Activated CD4-positive, alpha-beta memory T cell treated with anti-CD3 and anti-CD28 coated beads for 36 hours (primary cell): ENCODE data around the gene CD6. TPM values are rescaled to one million over a fixed set of nuclear protein-coding genes. Genes with fewer than 3 reads are reported as not detected.

Experiments
- CTCF ChIA-PET: fragments of 350-600 bp; sonication (Branson Sonifier 250); formaldehyde crosslinking; loops from one replicate; lab custom pipeline; 2021; ENCODE audit warnings: antibody characterized with exemption, inconsistent platforms; lab: Charles Lee
- POLR2A ChIA-PET: fragments of 350-600 bp; sonication (Branson Sonifier 250); formaldehyde crosslinking; loops from one replicate; lab custom pipeline; 2021; ENCODE audit warnings: antibody characterized with exemption; lab: Charles Lee
- DNase-seq: peaks from one replicate; pipeline ENCODE4 v3.0.0-alpha.2; 2020
- H3K27ac Mint-ChIP-seq: one replicate; pipeline ENCODE4 v1.8.0; 2021; ENCODE audit warnings: mixed read lengths
- H3K27me3 Mint-ChIP-seq: one replicate; pipeline ENCODE4 v1.8.0; 2021; ENCODE audit warnings: mixed read lengths
- H3K36me3 Mint-ChIP-seq: one replicate; pipeline ENCODE4 v1.8.0; 2021; ENCODE audit warnings: mixed read lengths
- H3K4me1 Mint-ChIP-seq: one replicate; pipeline ENCODE4 v1.8.0; 2021; ENCODE audit warnings: low read depth, mixed read lengths
- H3K4me3 Mint-ChIP-seq: one replicate; pipeline ENCODE4 v1.8.0; 2021; ENCODE audit warnings: mild to moderate bottlenecking, mixed read lengths
- H3K9me3 Mint-ChIP-seq: one replicate; pipeline ENCODE4 v1.8.0; 2021; ENCODE audit warnings: mixed read lengths
- intact Hi-C: fragments of 100-400 bp; cut with micrococcal nuclease; formaldehyde crosslinking; loops from one replicate; pipeline ENCODE4 v1.15.1; 2023
- total RNA-seq, 2 experiments: library from RNA; stranded (reverse); gene quantifications; one replicate each; pipeline ENCODE4 v1.2.3, GENCODE V29; 2021

The CD6 gene
- total RNA-seq, 2 experiments from 2014 or later, result 271 to 279 TPM

DNA sequence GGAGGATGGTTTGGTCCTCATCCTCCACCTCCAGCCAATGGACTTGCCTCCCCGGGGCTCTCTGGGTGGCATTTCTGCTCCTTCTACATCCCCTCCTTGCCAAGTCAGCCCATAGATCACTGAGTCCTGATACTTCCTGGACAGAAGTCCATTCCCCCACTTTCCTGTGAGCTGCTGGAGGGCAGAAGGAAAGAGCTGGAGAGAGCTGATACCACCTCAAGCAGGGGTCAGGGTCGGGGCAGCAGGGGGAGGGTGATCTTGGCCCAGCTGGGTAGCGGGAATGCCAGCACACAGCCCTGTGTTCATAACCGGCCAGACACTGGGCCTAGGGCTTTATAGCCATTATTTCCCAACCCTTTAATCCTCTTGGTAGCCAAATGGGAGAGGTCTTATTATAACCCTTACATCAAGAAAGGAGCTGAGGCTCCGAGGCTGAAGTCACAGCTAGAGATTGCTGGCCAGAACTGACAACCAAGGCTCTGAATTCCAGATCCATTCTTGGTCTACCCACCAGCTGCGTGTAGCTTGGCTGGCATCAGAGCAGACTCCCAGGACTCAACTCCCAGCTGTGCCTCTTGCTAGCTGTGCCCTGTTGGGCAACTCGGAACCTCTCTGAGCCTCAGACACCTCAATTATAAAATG lies 39.9 kb downstream of the CD6 start:
- Mint-ChIP-seq H3K27me3 (no peaks in the 10 kb centered on the region), H3K27ac (peak overlapping the region; percentile 66), H3K36me3 (peaks cover 80% of the 10 kb centered on the region), H3K4me3 (no peak overlapping the region), H3K4me1 (peaks cover 56% of the 10 kb centered on the region), H3K9me3 (no peaks in the 10 kb centered on the region)
- ChIA-PET CTCF (interaction anchor here (0.9 to 2.1 kb wide), 2 partner anchors 42 to 180 kb away, joined by 3 to 8 read pairs; no protein-coding TSS in a partner anchor), POLR2A (interaction anchor here (2.2 kb wide), 1 partner anchor 8 kb away, joined by 9 read pairs; no protein-coding TSS in a partner anchor)
- intact Hi-C loops, result no loop called here
- no peak for DNase-seq

DNA sequence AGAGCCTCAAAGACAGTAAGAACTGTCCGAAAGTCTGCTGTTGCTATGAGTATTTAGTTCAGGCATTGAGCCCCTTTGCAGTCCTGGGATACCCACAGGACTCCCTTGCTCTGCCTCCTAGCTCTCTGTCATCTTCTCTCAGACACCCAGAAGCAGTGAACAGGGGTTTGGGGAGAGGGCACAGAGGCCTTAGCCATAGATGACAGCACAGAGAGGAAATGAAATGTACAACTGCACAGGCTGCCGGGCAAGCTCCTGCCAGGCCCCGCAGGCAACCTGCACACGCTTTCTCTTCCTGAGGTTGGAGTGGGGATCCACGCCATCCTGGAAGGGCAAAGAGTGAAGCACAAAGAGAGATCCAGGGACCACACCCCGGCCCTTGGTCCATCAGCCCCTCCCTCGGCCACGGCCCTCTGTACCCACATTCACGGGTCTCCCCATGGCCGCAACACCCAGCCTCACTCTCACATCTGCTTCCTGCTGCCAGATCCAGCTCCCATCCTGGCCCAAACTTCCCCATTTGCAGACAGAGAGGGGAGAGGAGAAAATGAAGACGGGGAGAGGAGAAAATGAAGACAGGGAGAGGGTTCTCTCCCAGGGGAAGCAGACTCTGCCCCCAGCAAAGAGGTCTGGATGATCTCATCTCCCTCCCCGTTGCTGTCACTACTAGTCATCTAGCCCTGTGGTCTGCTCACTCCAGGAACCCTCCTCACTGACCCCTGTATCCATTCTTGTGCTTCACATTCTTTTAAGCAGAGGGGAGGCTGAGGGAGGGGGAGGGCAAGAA lies 40.7 kb downstream of the CD6 start:
- no peaks in the 10 kb centered on the region for H3K27me3 Mint-ChIP-seq
- DNase-seq, result no peak
- ChIA-PET POLR2A (no interaction called here), CTCF (interaction anchor here (0.9 to 2.1 kb wide), 2 partner anchors 42 to 181 kb away, joined by 3 to 8 read pairs; no protein-coding TSS in a partner anchor)
- H3K4me1 Mint-ChIP-seq, result peaks cover 55% of the 10 kb centered on the region
- H3K9me3 Mint-ChIP-seq, result no peaks in the 10 kb centered on the region
- peak overlapping the region; percentile 78 for H3K27ac Mint-ChIP-seq
- intact Hi-C loops, result no loop called here
- peak overlapping the region; percentile 12 for H3K4me3 Mint-ChIP-seq
- peaks cover 82% of the 10 kb centered on the region for H3K36me3 Mint-ChIP-seq

GRCh38 chr11:61012737-61013215 lies 41.3 kb downstream of the CD6 start:
- ChIA-PET CTCF (no interaction called here), POLR2A (no interaction called here)
- Mint-ChIP-seq H3K9me3 (no peaks in the 10 kb centered on the region), H3K4me1 (peaks cover 57% of the 10 kb centered on the region), H3K27ac (peak overlapping the region; percentile 78), H3K4me3 (no peak overlapping the region), H3K27me3 (no peaks in the 10 kb centered on the region), H3K36me3 (peaks cover 84% of the 10 kb centered on the region)
- intact Hi-C loops, result no loop called here
- DNase-seq, result no peak

DNA sequence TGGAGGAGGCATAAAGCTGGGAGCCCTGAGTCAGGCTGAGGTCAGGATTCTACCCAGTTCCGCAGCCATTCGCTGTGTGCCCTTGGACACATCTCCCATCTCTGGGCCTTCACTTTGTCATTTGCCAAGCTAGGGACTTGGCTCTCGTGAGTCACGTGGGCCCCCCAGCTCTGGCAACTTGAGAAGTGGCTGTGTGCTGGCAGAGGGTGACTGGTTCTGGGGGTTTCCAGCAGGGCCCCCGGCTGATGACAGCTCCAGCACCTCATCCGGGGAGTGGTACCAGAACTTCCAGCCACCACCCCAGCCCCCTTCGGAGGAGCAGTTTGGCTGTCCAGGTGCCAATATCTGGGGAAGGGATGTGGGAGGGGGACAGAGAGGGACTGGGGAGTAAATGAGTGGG lies 46.6 kb downstream of the CD6 start:
- intact Hi-C loops, result no loop called here
- ChIA-PET CTCF (interaction anchor here (1.3 to 1.4 kb wide), 3 partner anchors 47 to 187 kb away, joined by 4 to 8 read pairs (median 4); partner anchors contain the start of genes CD6 and TMEM109), POLR2A (interaction anchor here (0.8 to 2.3 kb wide), 7 partner anchors 11 to 94 kb away, joined by 3 to 7 read pairs (median 5); no protein-coding TSS in a partner anchor)
- DNase-seq, result peak; percentile 44
- no peaks in the 10 kb centered on the region for H3K9me3 Mint-ChIP-seq
- peak overlapping the region; percentile 99 for H3K27ac Mint-ChIP-seq
- H3K36me3 Mint-ChIP-seq, result peaks cover 82% of the 10 kb centered on the region
- no peak overlapping the region for H3K4me3 Mint-ChIP-seq
- H3K4me1 Mint-ChIP-seq, result peaks cover 71% of the 10 kb centered on the region
- no peaks in the 10 kb centered on the region for H3K27me3 Mint-ChIP-seq

GRCh38 chr11:61019037-61019831 lies 47.8 kb downstream of the CD6 start:
- no peak for DNase-seq
- CTCF ChIA-PET, result interaction anchor here (0.7 to 1.4 kb wide), 3 partner anchors 48 to 188 kb away, joined by 3 to 8 read pairs (median 4); partner anchors contain the start of gene CD6
- peak overlapping the region; percentile 99 for H3K27ac Mint-ChIP-seq
- no peak overlapping the region for H3K4me3 Mint-ChIP-seq
- H3K4me1 Mint-ChIP-seq, result peaks cover 77% of the 10 kb centered on the region
- H3K9me3 Mint-ChIP-seq, result no peaks in the 10 kb centered on the region
- no peaks in the 10 kb centered on the region for H3K27me3 Mint-ChIP-seq
- intact Hi-C loops, result no loop called here
- POLR2A ChIA-PET, result interaction anchor here (0.8 to 2.3 kb wide), 5 partner anchors 9 to 92 kb away, joined by 4 to 9 read pairs (median 6); no protein-coding TSS in a partner anchor
- peaks cover 76% of the 10 kb centered on the region for H3K36me3 Mint-ChIP-seq

DNA sequence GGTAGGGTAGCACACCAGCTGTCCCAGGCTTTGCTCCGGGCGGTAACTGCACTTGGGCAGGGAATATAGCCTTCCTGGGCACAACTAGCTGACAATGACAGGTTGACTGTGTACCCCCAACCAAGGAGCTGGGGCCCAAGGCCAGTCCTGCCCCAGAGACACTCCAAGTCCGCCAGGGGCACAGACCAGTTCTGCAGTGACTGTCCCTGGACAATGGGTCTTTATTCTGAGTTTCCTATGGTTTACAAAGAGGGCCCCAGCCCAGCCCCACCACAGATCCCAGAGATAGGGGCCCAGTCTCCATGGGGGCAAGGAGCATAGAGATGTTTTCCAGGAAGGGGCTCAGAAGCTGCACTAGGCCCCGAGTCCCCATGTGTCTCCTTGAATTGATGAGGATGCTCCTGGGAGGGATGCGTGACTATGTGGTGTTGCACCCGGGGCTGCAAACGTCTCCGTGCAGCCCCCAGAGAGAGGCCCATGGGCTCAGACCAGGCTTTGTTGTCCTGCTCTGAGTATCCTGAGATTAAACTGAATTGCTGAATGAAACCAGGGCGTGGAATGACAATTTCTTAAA lies 48.4 kb downstream of the CD6 start:
- CTCF ChIA-PET, result no interaction called here
- POLR2A ChIA-PET, result interaction anchor here (0.8 to 2.3 kb wide), 9 partner anchors 8 to 63 kb away, joined by 3 to 9 read pairs (median 3); no protein-coding TSS in a partner anchor
- no peaks in the 10 kb centered on the region for H3K27me3 Mint-ChIP-seq
- peak overlapping the region; percentile 99 for H3K27ac Mint-ChIP-seq
- no peaks in the 10 kb centered on the region for H3K9me3 Mint-ChIP-seq
- intact Hi-C loops, result no loop called here
- H3K4me1 Mint-ChIP-seq, result peaks cover 83% of the 10 kb centered on the region
- no peak for DNase-seq
- H3K36me3 Mint-ChIP-seq, result peaks cover 75% of the 10 kb centered on the region
- H3K4me3 Mint-ChIP-seq, result peak overlapping the region; percentile 8

- Mint-ChIP-seq H3K36me3 (peaks cover 77% of the 10 kb centered on the region), H3K4me3 (peak overlapping the region; percentile 75), H3K9me3 (no peaks in the 10 kb centered on the region), H3K27ac (peak overlapping the region; percentile 99), H3K4me1 (peaks cover 88% of the 10 kb centered on the region), H3K27me3 (no peaks in the 10 kb centered on the region)
- no peak for DNase-seq
- intact Hi-C loops, result no loop called here
- ChIA-PET POLR2A (interaction anchor here (0.6 to 2.3 kb wide), 11 partner anchors 8 to 420 kb away, joined by 3 to 9 read pairs (median 3); no protein-coding TSS in a partner anchor), CTCF (interaction anchor here (0.6 kb wide), 1 partner anchor 13 kb away, joined by 4 read pairs; no protein-coding TSS in a partner anchor)
These were observed 49.2 kb downstream of the CD6 start for GRCh38 chr11:61020551-61021235.

GRCh38 chr11:61021661-61022212 lies 50.3 kb downstream of the CD6 start:
- peaks cover 89% of the 10 kb centered on the region for H3K4me1 Mint-ChIP-seq
- peak; percentile 94 for DNase-seq
- CTCF ChIA-PET, result interaction anchor here (0.6 to 3.0 kb wide), 4 partner anchors 14 to 108 kb away, joined by 3 to 13 read pairs (median 4); no protein-coding TSS in a partner anchor
- intact Hi-C loops, result loop anchor here (2.0 kb wide), 4 partner anchors 35 to 59 kb away; partner anchors contain the start of gene CD6
- peaks cover 74% of the 10 kb centered on the region for H3K36me3 Mint-ChIP-seq
- POLR2A ChIA-PET, result interaction anchor here (0.6 to 3.1 kb wide), 11 partner anchors 16 to 100 kb away, joined by 3 to 27 read pairs (median 12); partner anchors contain the start of gene CD6
- H3K9me3 Mint-ChIP-seq, result no peaks in the 10 kb centered on the region
- H3K4me3 Mint-ChIP-seq, result peak overlapping the region; percentile 75
- H3K27me3 Mint-ChIP-seq, result no peaks in the 10 kb centered on the region
- peak overlapping the region; percentile 99 for H3K27ac Mint-ChIP-seq

GRCh38 chr11:61022311-61023085 lies 51.0 kb downstream of the CD6 start:
- Mint-ChIP-seq H3K27me3 (no peaks in the 10 kb centered on the region), H3K36me3 (peaks cover 72% of the 10 kb centered on the region), H3K27ac (peak overlapping the region; percentile 99), H3K4me3 (peak overlapping the region; percentile 75), H3K9me3 (no peaks in the 10 kb centered on the region), H3K4me1 (peaks cover 88% of the 10 kb centered on the region)
- POLR2A ChIA-PET, result interaction anchor here (0.8 to 3.1 kb wide), 21 partner anchors 17 to 107 kb away, joined by 3 to 27 read pairs (median 5); partner anchors contain the start of gene CD6
- intact Hi-C loops, result loop anchor here (1.0 to 2.0 kb wide), 6 partner anchors 18 to 58 kb away; partner anchors contain the start of gene CD6
- CTCF ChIA-PET, result interaction anchor here (0.6 to 3.0 kb wide), 8 partner anchors 20 to 168 kb away, joined by 3 to 13 read pairs (median 4); no protein-coding TSS in a partner anchor
- DNase-seq, result peak; percentile 67
